HEK293T (cell line): ENCODE data around the gene AQP10.
"Not testable (repeated sequence)": the region's sequence is repeated elsewhere in the genome, so short reads cannot be mapped to it uniquely, and the experiment has no call there.

ENCODE experiments used
- CTCF ChIA-PET: fragments of 350-600 bp; formaldehyde crosslinking; extraction: SDS; loops from one replicate; lab custom pipeline; 2021; ENCODE audit warnings: antibody characterized with exemption, inconsistent platforms; lab: Yijun Ruan, JAX
- POLR2A ChIA-PET: fragments of 350-600 bp; formaldehyde crosslinking; extraction: SDS; loops from one replicate; lab custom pipeline; 2020; ENCODE audit warnings: antibody characterized with exemption, inconsistent platforms; lab: Yijun Ruan, JAX
- DNase-seq: peaks from one replicate; pipeline ENCODE4 v3.0.0; 2012; ENCODE audit warnings: mixed read lengths; ENCODE audit errors: extremely low spot score
- ARNT ChIP-seq: fragments of 450-650 bp; IDR thresholded peaks from 2 replicates; pipeline ENCODE4 v1.6.1; 2017; ENCODE audit warnings: mild to moderate bottlenecking
- BHLHE40 ChIP-seq: fragments of 450-650 bp; IDR thresholded peaks from 2 replicates; pipeline ENCODE4 v1.6.1; 2016; ENCODE audit warnings: mild to moderate bottlenecking, moderate library complexity, borderline replicate concordance
- CTBP1 ChIP-seq: fragments of 450-650 bp; IDR thresholded peaks from 2 replicates; pipeline ENCODE4 v1.6.1; 2016; ENCODE audit warnings: borderline replicate concordance
- ELF4 ChIP-seq: fragments of 450-650 bp; IDR thresholded peaks from 2 replicates; pipeline ENCODE4 v1.6.1; 2017; ENCODE audit warnings: antibody characterized with exemption
- FOXA1 ChIP-seq: fragments of 450-650 bp; IDR thresholded peaks from 2 replicates; pipeline ENCODE4 v1.6.1; 2016; ENCODE audit warnings: mild to moderate bottlenecking
- FOXK2 ChIP-seq: fragments of 450-650 bp; IDR thresholded peaks from 2 replicates; pipeline ENCODE4 v1.6.1; 2016; ENCODE audit warnings: mild to moderate bottlenecking
- FOXM1 ChIP-seq: fragments of 450-650 bp; IDR thresholded peaks from 2 replicates; pipeline ENCODE4 v1.6.1; 2017; ENCODE audit warnings: mild to moderate bottlenecking, borderline replicate concordance
- HDGF ChIP-seq: fragments of 450-650 bp; IDR thresholded peaks from 2 replicates; pipeline ENCODE4 v1.6.1; 2017; ENCODE audit warnings: antibody characterized with exemption, borderline replicate concordance
- L3MBTL2 ChIP-seq: fragments of 450-650 bp; conservative IDR thresholded peaks from 2 replicates; pipeline ENCODE4 v1.6.1; 2016; ENCODE audit warnings: mild to moderate bottlenecking
- LEF1 ChIP-seq: fragments of 450-650 bp; IDR thresholded peaks from 2 replicates; pipeline ENCODE4 v1.6.1; 2017; ENCODE audit warnings: mild to moderate bottlenecking, borderline replicate concordance
- NFRKB ChIP-seq: fragments of 450-650 bp; IDR thresholded peaks from 2 replicates; pipeline ENCODE4 v1.6.1; 2016; ENCODE audit warnings: mild to moderate bottlenecking, moderate library complexity
- SP1 ChIP-seq: fragments of 450-650 bp; IDR thresholded peaks from 2 replicates; pipeline ENCODE4 v1.6.1; 2017
- SUZ12 ChIP-seq: fragments of 450-650 bp; IDR thresholded peaks from 2 replicates; pipeline ENCODE4 v1.6.1; 2016; ENCODE audit warnings: mild to moderate bottlenecking
- TARDBP ChIP-seq: fragments of 450-650 bp; IDR thresholded peaks from 2 replicates; pipeline ENCODE4 v1.6.1; 2016
- ZNF384 ChIP-seq: fragments of 450-650 bp; IDR thresholded peaks from 2 replicates; pipeline ENCODE4 v1.6.1; 2016
- TF ChIP-seq, protein P1 (sequence below): fragments of 450-650 bp; IDR thresholded peaks from 2 replicates; pipeline ENCODE4 v1.6.1; 2016

AQP10 gene

DNA sequence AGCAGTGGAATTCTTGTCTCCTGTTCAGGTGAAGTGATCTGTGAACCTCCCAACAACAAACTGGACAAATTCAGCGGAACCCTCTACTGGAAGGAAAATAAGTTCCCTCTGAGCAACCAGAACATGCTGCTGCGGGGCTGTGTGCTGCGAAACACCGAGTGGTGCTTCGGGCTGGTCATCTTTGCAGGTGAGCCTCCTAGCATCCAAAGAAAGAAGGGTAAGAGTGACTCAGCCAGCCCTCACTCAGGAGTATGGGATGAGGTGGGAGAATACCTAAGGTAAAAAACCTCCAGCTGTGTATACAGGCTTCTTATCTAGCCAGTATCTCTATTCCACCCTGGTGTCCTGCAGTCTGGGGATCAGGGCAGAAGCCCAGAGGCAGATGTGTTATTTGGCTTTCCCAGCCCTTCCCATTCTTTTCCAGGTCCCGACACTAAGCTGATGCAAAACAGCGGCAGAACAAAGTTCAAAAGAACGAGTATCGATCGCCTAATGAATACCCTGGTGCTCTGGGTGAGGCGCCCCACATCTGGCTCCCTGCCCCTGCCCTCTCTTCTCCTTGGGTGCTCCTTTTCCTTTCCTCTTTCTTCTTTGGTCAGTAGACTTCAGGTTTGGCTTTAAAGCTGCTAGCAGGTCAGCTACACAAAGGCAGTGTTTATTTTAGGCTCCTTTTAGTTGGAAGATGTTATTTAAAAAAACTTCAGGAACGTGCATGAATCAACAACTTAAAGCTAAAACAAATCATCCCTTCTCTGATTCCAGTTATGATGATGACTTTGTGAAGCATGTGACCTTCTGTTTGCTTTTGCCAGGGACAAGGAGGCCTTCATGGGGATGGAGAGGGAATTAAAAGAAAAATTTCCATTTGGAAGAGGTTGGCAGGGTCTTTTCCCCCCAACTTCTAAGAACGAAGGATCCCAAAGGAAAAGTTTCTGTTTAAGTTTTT, 13.5 kb downstream of the AQP10 start:
- CTCF ChIA-PET = interaction anchor here (0.5 to 3.4 kb wide), 32 partner anchors 9 to 1753 kb away, joined by 3 to 65 read pairs (median 4); partner anchors contain the start of genes AQP10, ATP8B2, HAX1 and TPM3
- DNase-seq = no peak
- POLR2A ChIA-PET = interaction anchor here (0.7 to 3.3 kb wide), 3 partner anchors 9 to 536 kb away, joined by 3 to 24 read pairs (median 3); partner anchors contain the start of genes ATP8B2 and KCNN3
- TF ChIP-seq LEF1 = no peak
- TF ChIP-seq, protein P1, sequence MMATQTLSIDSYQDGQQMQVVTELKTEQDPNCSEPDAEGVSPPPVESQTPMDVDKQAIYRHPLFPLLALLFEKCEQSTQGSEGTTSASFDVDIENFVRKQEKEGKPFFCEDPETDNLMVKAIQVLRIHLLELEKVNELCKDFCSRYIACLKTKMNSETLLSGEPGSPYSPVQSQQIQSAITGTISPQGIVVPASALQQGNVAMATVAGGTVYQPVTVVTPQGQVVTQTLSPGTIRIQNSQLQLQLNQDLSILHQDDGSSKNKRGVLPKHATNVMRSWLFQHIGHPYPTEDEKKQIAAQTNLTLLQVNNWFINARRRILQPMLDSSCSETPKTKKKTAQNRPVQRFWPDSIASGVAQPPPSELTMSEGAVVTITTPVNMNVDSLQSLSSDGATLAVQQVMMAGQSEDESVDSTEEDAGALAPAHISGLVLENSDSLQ = no peak

DNA sequence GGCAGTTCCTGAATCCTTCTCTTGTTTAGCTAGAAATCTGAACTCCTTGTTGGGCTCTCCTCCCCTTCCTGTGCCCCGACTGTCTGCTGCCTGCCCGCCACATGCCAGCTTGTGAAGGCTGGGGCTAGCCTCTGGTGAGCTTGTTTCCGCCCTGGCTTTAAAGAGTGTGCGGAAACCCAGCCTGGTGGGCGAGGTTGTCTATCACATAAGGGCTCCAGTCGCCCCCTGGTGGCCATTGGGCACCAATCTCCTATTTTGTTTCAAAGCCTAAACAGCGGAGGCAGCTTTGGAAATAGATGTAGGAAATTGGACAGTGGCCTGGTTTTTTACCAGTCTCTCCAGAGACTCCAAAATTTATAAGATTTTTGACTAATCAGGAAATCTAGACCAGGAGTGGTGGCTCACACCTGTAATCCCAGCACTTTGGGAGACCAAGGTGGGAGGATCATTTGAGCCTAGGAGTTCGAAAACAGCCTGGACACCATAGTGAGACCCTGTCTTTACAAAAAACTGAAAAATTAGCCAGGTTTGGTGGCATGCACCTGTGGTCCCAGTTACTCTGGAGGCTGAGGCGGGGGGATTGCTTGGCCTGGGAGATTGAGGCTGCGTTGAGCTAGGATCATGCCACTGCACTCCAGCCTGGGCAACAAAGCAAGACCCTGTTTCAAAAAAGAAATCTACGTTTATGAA, 14.3 kb downstream of the AQP10 start:
- TF ChIP-seq, protein P1 = peak; percentile 33; the same call in 1 of the 2 replicates
- TF ChIP-seq SUZ12 = no peak
- DNase-seq = peak; percentile 89
- ChIA-PET CTCF (interaction anchor here (0.5 to 3.4 kb wide), 31 partner anchors 10 to 803 kb away, joined by 3 to 65 read pairs (median 4); partner anchors contain the start of genes AQP10, ATP8B2, HAX1 and TPM3), POLR2A (interaction anchor here (0.7 to 3.3 kb wide), 2 partner anchors 10 to 535 kb away, joined by 3 to 24 read pairs; partner anchors contain the start of genes ATP8B2 and KCNN3)

DNA sequence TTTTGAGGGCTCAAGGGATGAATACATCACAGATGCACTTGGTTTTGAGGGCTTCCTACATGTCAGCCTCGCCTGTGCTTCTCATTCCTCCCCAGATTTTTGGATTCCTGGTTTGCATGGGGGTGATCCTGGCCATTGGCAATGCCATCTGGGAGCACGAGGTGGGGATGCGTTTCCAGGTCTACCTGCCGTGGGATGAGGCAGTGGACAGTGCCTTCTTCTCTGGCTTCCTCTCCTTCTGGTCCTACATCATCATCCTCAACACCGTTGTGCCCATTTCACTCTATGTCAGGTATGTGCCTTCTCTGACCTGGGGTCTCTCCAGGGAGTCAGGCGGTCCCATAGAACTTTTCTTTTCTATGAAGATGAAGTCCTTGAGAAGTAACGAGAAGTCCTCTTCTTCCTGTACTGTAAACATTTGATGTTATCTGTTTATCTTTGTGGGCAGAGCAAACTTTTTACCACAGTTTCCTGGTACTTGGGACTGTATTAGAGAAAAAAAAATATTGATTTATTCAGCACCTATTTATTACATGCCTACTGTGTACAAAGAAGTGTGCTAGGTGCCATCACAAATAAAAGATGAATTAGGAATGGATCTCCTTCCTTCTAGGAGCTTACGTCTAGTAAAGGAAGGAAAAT, 16.5 kb downstream of the AQP10 start:
- ChIA-PET POLR2A (no interaction called here), CTCF (interaction anchor here (0.7 to 3.2 kb wide), 3 partner anchors 8 to 635 kb away, joined by 4 to 65 read pairs (median 27); partner anchors contain the start of gene ATP8B2)
- no peak for DNase-seq
- no peak for TF ChIP-seq LEF1
- no peak for TF ChIP-seq SP1
- TF ChIP-seq ZNF384 = no peak
- TF ChIP-seq FOXA1 = no peak
- TF ChIP-seq CTBP1 = no peak
- no peak for TF ChIP-seq SUZ12
- no peak for TF ChIP-seq ARNT
- no peak for TF ChIP-seq L3MBTL2
- TF ChIP-seq HDGF = no peak
- TF ChIP-seq TARDBP = no peak
- TF ChIP-seq, protein P1 = no peak
- TF ChIP-seq FOXK2 = no peak
- no peak for TF ChIP-seq NFRKB
- no peak for TF ChIP-seq FOXM1
- no peak for TF ChIP-seq ELF4
- TF ChIP-seq BHLHE40 = no peak

DNA sequence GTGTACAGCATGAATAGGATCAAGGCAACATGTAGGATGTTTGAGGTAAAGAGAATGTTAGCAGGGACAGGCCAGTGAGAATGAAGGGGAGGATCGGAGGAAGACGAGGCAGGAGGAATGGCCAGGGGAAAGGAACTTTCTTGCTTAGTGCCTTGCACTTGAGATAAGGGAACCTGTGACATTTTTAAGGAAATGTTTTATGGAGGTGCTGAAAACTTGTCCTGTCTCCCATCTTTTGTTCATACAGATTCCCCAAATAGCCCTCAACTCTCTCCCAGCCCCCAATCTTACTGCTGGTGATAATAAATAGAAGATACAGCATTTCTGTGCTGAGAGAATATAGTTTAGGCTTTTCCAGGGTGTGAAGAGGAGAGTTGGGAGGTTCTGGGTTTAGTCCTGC, 18.0 kb downstream of the AQP10 start:
- TF ChIP-seq CTBP1 = no peak
- TF ChIP-seq ELF4 = no peak
- TF ChIP-seq ZNF384 = no peak
- TF ChIP-seq, protein P1 = no peak
- no peak for DNase-seq
- CTCF ChIA-PET = no interaction called here
- POLR2A ChIA-PET = no interaction called here

DNA sequence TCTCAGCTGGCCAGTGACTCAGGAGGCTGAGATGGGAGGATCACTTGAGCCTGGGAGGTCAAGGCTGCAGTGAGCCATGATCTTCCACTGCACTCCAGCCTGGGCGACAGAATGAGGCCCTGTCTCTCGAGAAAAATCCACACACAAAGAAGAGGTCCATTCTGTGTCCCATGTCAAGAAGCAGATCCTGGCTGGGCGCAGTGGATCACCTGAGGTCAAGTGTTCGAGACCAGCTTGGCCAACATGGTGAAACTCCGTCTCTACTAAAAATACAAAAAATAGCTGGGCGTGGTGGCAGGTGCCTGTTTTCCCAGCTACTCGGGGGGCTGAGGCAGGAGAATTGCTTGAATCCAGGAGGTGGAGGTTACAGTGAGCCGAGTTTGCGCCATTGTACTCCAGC, 20.5 kb downstream of the AQP10 start:
- POLR2A ChIA-PET, DNase-seq: not testable (repeated sequence)
- CTCF ChIA-PET = interaction anchor here (0.5 to 0.6 kb wide), 3 partner anchors 12 to 614 kb away, joined by 3 read pairs; partner anchors contain the start of gene PBXIP1

DNA sequence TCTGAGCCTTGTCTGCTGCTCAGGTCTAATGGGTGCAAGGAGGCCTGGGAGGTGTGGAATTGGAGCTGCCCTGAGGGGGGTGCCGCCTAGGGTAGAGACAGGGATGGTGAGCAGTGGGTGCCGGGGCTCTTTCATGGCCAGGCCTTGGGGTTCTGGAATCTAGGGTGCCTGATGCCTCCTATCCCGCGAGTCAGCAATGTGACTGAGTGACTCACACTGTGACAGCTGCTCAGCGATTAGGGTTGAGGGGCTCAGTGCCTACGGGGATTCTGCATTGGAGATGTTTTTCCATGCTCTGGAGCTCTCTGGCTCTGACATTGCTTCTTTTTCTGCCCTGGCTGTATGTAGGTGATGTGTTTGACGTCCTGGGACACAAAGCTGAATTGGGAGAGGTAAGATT, 21.2 kb downstream of the AQP10 start:
- CTCF ChIA-PET = no interaction called here
- no peak for DNase-seq
- TF ChIP-seq FOXA1 (no peak), TARDBP (no peak), ARNT (no peak), LEF1 (no peak), HDGF (no peak), ZNF384 (no peak), SP1 (no peak), L3MBTL2 (no peak), CTBP1 (no peak), BHLHE40 (no peak), FOXM1 (no peak), ELF4 (no peak), NFRKB (no peak), SUZ12 (no peak), FOXK2 (no peak)
- TF ChIP-seq, protein P1 = no peak
- POLR2A ChIA-PET = no interaction called here
